Adrenal gland (tissue), 5 donors: ENCODE results near the gene XPOT.

ENCODE experiments used
- POLR2A ChIP-seq, 2 donors: fragments of 450-650 bp; IDR thresholded peaks; one replicate each; pipeline ENCODE4 v1.6.1; 2017; ENCODE audit warnings: antibody characterized with exemption in 2 of 2, mild to moderate bottlenecking in 2 of 2, moderate library complexity in 1 of 2
- TF ChIP-seq, protein P1 (sequence below), 6 experiments: fragments of 450-650 bp in 4 of 6; fragments of 200-600 bp in 2 of 6; sonication (generic) in 1 of 6; IDR thresholded peaks; 1 replicate in 5 of 6; 2 replicates in 1 of 6; pipeline versions ENCODE4 v1.5.1 to v1.8.0; 2016 to 2021; ENCODE audit warnings: antibody characterized with exemption in 6 of 6, mild to moderate bottlenecking in 2 of 6, moderate library complexity in 1 of 6
- donor health status: DM: no; HTN: no; CAD: no.

DNA sequence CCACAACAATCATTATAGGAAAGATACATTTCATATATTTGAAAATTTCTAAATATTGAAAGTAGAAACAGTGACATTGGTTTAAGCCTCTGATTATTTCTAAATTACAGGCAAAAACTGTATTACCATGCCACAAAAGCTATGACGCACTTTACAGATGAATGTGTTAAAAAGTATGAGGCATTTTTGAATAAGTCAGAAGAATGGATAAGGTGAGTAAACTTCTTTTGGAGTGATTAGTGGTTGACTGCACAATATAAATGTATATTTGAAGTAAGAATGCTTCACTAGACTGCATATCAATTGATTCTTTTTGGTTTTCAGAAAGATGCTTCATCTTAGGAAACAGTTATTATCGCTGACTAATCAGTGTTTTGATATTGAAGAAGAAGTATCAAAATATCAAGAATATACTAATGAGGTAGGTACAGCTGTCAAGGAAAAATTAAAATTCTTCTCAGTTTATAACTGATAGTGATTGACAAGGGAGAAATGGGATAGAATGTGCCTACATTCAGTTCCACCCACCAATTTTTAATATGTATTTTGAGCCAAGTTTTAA lies 92.7 kb downstream of the XPOT start:
- TF ChIP-seq, protein P1, sequence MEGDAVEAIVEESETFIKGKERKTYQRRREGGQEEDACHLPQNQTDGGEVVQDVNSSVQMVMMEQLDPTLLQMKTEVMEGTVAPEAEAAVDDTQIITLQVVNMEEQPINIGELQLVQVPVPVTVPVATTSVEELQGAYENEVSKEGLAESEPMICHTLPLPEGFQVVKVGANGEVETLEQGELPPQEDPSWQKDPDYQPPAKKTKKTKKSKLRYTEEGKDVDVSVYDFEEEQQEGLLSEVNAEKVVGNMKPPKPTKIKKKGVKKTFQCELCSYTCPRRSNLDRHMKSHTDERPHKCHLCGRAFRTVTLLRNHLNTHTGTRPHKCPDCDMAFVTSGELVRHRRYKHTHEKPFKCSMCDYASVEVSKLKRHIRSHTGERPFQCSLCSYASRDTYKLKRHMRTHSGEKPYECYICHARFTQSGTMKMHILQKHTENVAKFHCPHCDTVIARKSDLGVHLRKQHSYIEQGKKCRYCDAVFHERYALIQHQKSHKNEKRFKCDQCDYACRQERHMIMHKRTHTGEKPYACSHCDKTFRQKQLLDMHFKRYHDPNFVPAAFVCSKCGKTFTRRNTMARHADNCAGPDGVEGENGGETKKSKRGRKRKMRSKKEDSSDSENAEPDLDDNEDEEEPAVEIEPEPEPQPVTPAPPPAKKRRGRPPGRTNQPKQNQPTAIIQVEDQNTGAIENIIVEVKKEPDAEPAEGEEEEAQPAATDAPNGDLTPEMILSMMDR (IDR thresholded peaks at IDR 0.05): no peak
- no peak for TF ChIP-seq POLR2A (IDR thresholded peaks at IDR 0.05)
